HepG2 (cell line): ENCODE results near the gene DNAJA3. TPM values are rescaled to one million over a fixed set of nuclear protein-coding genes. Genes with fewer than 3 reads are reported as not detected.

ENCODE experiments used
- ATAC-seq: fragments of 200-7000 bp; cut with Tn5 transposase; 3 replicates; pipeline ENCODE4 v1.9.1; 2020; ENCODE audit warnings: mild to moderate bottlenecking, moderate library complexity
- BruUV-seq: library from RNA; stranded (reverse); fragments of 400-500 nt; replicated peaks from 2 replicates; lab custom pipeline; 2021; lab: Mats Ljungman, UMichigan
- CTCF ChIA-PET: fragments of 300-600 bp; formaldehyde crosslinking; extraction: SDS; loops from one replicate; lab custom pipeline; 2021; ENCODE audit warnings: low total read pairs, inconsistent platforms, low intra/inter-chr PET ratio; lab: Yijun Ruan, JAX
- POLR2A ChIA-PET: fragments of 350-600 bp; sonication (Branson Sonifier 250); formaldehyde crosslinking; loops from one replicate; lab custom pipeline; 2020; ENCODE audit warnings: antibody characterized with exemption, inconsistent platforms; lab: Yijun Ruan, JAX
- DNase-seq: peaks from one replicate; pipeline ENCODE4 v3.0.0-alpha.2; 2015; ENCODE audit warnings: low spot score
- FAIRE-seq: peaks from 3 replicates; lab custom pipeline; 2011; peaks lifted over from hg19 to GRCh38; lab: Jason Lieb, UNC
- H2AFZ ChIP-seq: one replicate; pipeline ENCODE4 v1.6.1; 2011; ENCODE audit warnings: low read length, inconsistent platforms
- H3K27ac ChIP-seq: fragments of 300-600 bp; 3 replicates; pipeline ENCODE4 v1.8.0; 2011; ENCODE audit warnings: mixed run types, mild to moderate bottlenecking, mixed read lengths, low read length, inconsistent platforms; ENCODE audit not compliant: insufficient read depth; ENCODE audit errors: extremely low read length
- H3K27me3 ChIP-seq, 2 experiments: fragments of 200-600 bp in 1 of 2; 2 replicates in 1 of 2; 3 replicates in 1 of 2; pipeline versions ENCODE4 v1.6.0 to v1.8.0; 2011; ENCODE audit warnings: low read length in 2 of 2, mild to moderate bottlenecking in 2 of 2, moderate library complexity in 2 of 2, inconsistent platforms in 1 of 2; ENCODE audit not compliant: insufficient read depth in 2 of 2, control insufficient read depth in 1 of 2
- H3K36me3 ChIP-seq, 2 experiments: fragments of 200-600 bp in 1 of 2; replicated peaks in 1 of 2; 2 replicates in 1 of 2; 3 replicates in 1 of 2; pipeline versions ENCODE4 v1.5.1 to v1.8.0; 2011; ENCODE audit warnings: low read length in 2 of 2, inconsistent platforms in 1 of 2; ENCODE audit not compliant: insufficient read depth in 2 of 2, control insufficient read depth in 1 of 2
- H3K4me1 ChIP-seq: 2 replicates; pipeline ENCODE4 v1.5.1; 2012; ENCODE audit warnings: low read length, inconsistent platforms; ENCODE audit not compliant: insufficient read depth
- H3K4me2 ChIP-seq: 2 replicates; pipeline ENCODE4 v1.6.0; 2011; ENCODE audit warnings: low read depth, low read length, inconsistent platforms
- H3K4me3 ChIP-seq, 3 experiments: fragments of 200-600 bp in 1 of 3; sonication (generic), shearing (Covaris generic) in 1 of 3; replicated peaks in 1 of 3; 2 replicates each; pipeline ENCODE4 v1.5.1; 2011 to 2016; ENCODE audit warnings: low read length in 3 of 3, inconsistent platforms in 2 of 3, low read depth in 2 of 3, mild to moderate bottlenecking in 2 of 3, control low read depth in 1 of 3, mixed read lengths in 1 of 3; ENCODE audit not compliant: insufficient read depth in 1 of 3
- H3K79me2 ChIP-seq: one replicate; pipeline ENCODE4 v1.6.1; 2011; ENCODE audit warnings: low read length, inconsistent platforms; ENCODE audit not compliant: insufficient read depth
- H3K9ac ChIP-seq: 2 replicates; pipeline ENCODE4 v1.6.0; 2011; ENCODE audit warnings: mild to moderate bottlenecking, low read depth, low read length, inconsistent platforms; ENCODE audit not compliant: insufficient read depth
- H3K9me3 ChIP-seq: 2 replicates; pipeline ENCODE4 v1.5.1; 2012; ENCODE audit warnings: mild to moderate bottlenecking, low read length
- H4K20me1 ChIP-seq: 2 replicates; pipeline ENCODE4 v1.6.0; 2011; ENCODE audit warnings: inconsistent platforms, mild to moderate bottlenecking, low read length, moderate library complexity; ENCODE audit not compliant: insufficient read depth
- SATB2 ChIP-seq: sonication (generic); formaldehyde crosslinking; IDR thresholded peaks from 2 replicates; pipeline ENCODE4 v1.5.0; 2020; ENCODE audit warnings: missing genetic modification reagents
- U2AF1 ChIP-seq: fragments of 200-400 bp; formaldehyde crosslinking; optimal IDR thresholded peaks from 2 replicates; pipeline ENCODE3; 2017; ENCODE audit warnings: mild to moderate bottlenecking, low read depth, low read length
- ZNF180 ChIP-seq: sonication (generic); formaldehyde crosslinking; IDR thresholded peaks from 2 replicates; pipeline ENCODE4 v1.4.0; 2020; ENCODE audit warnings: low read depth, missing genetic modification reagents, borderline replicate concordance
- ZNF644 ChIP-seq: IDR thresholded peaks from 2 replicates; pipeline ENCODE4 v1.6.1; 2016; ENCODE audit warnings: low read depth
- ZXDC ChIP-seq: sonication (generic); formaldehyde crosslinking; IDR thresholded peaks from 2 replicates; pipeline ENCODE4 v1.5.0; 2020; ENCODE audit warnings: mild to moderate bottlenecking, missing genetic modification reagents
- WGBS: methylation state at CpG from one replicate; pipeline ENCODE4 v1.1.6; 2017; ENCODE audit warnings: low lambda C conversion rate; 5-methylcytosine and 5-hydroxymethylcytosine counted together
- in situ Hi-C: cut with HindIII; loops from 2 replicates; pipeline ENCODE4 v1.10.0; 2017; ENCODE audit warnings: low pct_unique_long_range_greater_than_20kb; ENCODE audit not compliant: extremely low pct_ligation_motif_present
- intact Hi-C: fragments of 100-400 bp; cut with micrococcal nuclease; formaldehyde crosslinking; loops from one replicate; pipeline ENCODE4 v1.10.0; 2022; ENCODE audit not compliant: unreplicated experiment
- polyA plus RNA-seq, 8 experiments: library from polyadenylated mRNA; depleted of rRNA in 3 of 8; stranded (reverse) in 7 of 8; unstranded in 1 of 8; fragments of >200 nt; fragmentation: Illumina TruSeq in 4 of 8; extraction: Trizol in 4 of 8; gene quantifications; 2 replicates each; pipeline versions ENCODE4 v1.2.1 to v1.2.3, GENCODE V29; 2011 to 2016; ENCODE audit warnings: low read depth in 4 of 8, missing spikeins in 1 of 8, mixed read lengths in 1 of 8; ENCODE audit not compliant: insufficient read depth in 1 of 8
- total RNA-seq, 5 experiments: library from RNA; depleted of rRNA; stranded (reverse); fragments of >200 nt; fragmentation: Illumina TruSeq; extraction: Trizol; gene quantifications; 2 replicates each; pipeline ENCODE4 v1.2.3, GENCODE V29; 2016; ENCODE audit warnings: low read depth in 1 of 5

The DNAJA3 gene
- total and polyA plus RNA-seq, 2 of the 13 experiments (the other 11 are each of a cell fraction or from before 2014, with no cell fraction given): 77.0 to 83.3 TPM

GRCh38 chr16:4435337-4436067, 9.8 kb downstream of the DNAJA3 start (continued):
- TF ChIP-seq ZNF644 (CRISPR knock-in tag): no peak

- CTCF ChIA-PET: no interaction called here
- Histone ChIP-seq H3K36me3 (peaks cover 29 to 72% of the 10 kb centered on the region in 2 experiments), H2AFZ (no peak overlapping the region), H3K4me2 (no peak overlapping the region), H3K4me1 (no peaks in the 10 kb centered on the region), H3K9me3 (no peaks in the 10 kb centered on the region), H3K27ac (no peak overlapping the region), H3K4me3 (no peak overlapping the region), H3K79me2 (no peaks in the 10 kb centered on the region), H3K9ac (no peak overlapping the region), H3K27me3 (no peaks in the 10 kb centered on the region), H4K20me1 (no peaks in the 10 kb centered on the region)
- DNase-seq (no peak), FAIRE-seq (no peak), ATAC-seq (no peak)
- in situ Hi-C loops (no loop called here), intact Hi-C loops (no loop called here)
- no TSS peak for BruUV-seq
- POLR2A ChIA-PET: interaction anchor here (0.7 kb wide), 1 partner anchor 23 kb away, joined by 3 read pairs; no protein-coding TSS in a partner anchor
- 98% methylated on average over 3 of the region's 3 CpGs for WGBS
- TF ChIP-seq ZXDC (CRISPR knock-in tag) (no peak), U2AF1 (no peak), ZNF180 (CRISPR knock-in tag) (no peak), SATB2 (CRISPR knock-in tag) (no peak)
Observed at GRCh38 chr16:4437366-4437765, 11.7 kb downstream of the DNAJA3 start.
